ENCODE results near the gene TUG1. TPM values are rescaled to one million over a fixed set of nuclear protein-coding genes. Genes with fewer than 3 reads are reported as not detected.

Gene TUG1
- total RNA-seq, 2 donors from 2014 or later, result 78.9 to 82.9 TPM

- Mint-ChIP-seq H3K27me3 (no peaks in the 10 kb centered on the region), H3K27ac (no peak overlapping the region), H3K4me1 (peaks cover 17% of the 10 kb centered on the region), H3K36me3 (ENCODE audit: low read depth) (peaks cover 6% of the 10 kb centered on the region), H3K4me3 (no peak overlapping the region)
- no peak for ATAC-seq
- no peak for DNase-seq
- no peaks in the 10 kb centered on the region for H3K9me3 ChIP-seq (ENCODE audit: control insufficient read depth, low read length, poor library complexity, severe bottlenecking)
Observed at GRCh38 chr22:30955153-30955552, 13.9 kb upstream of the TUG1 start.

DNA sequence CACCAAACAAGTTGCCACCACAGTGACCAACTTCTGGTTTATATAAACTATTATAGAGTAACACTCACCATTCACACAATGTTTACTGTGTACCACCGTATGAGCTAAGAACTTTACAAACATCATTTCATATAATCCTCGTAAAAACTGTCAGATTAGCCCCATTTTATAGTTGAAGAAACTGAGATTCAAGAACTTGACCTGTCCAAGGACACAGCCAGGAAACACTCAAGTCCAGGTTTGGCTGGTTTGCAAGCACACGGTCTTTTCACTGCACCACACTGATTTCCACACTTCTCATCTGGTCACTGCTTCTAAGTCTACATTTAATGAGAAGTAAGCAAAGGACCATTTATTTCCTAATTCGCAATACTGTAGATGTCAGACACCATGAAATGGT lies 4.2 kb upstream of the TUG1 start:
- H3K9me3 ChIP-seq (ENCODE audit: control insufficient read depth, low read length, poor library complexity, severe bottlenecking), result no peaks in the 10 kb centered on the region
- H3K4me1 Mint-ChIP-seq, result peaks cover 15% of the 10 kb centered on the region
- no peak for DNase-seq
- ATAC-seq, result no peak
- no peaks in the 10 kb centered on the region for H3K27me3 Mint-ChIP-seq
- H3K4me3 Mint-ChIP-seq, result no peak overlapping the region
- H3K36me3 Mint-ChIP-seq (ENCODE audit: low read depth), result peaks cover 4% of the 10 kb centered on the region
- no peak overlapping the region for H3K27ac Mint-ChIP-seq

DNA sequence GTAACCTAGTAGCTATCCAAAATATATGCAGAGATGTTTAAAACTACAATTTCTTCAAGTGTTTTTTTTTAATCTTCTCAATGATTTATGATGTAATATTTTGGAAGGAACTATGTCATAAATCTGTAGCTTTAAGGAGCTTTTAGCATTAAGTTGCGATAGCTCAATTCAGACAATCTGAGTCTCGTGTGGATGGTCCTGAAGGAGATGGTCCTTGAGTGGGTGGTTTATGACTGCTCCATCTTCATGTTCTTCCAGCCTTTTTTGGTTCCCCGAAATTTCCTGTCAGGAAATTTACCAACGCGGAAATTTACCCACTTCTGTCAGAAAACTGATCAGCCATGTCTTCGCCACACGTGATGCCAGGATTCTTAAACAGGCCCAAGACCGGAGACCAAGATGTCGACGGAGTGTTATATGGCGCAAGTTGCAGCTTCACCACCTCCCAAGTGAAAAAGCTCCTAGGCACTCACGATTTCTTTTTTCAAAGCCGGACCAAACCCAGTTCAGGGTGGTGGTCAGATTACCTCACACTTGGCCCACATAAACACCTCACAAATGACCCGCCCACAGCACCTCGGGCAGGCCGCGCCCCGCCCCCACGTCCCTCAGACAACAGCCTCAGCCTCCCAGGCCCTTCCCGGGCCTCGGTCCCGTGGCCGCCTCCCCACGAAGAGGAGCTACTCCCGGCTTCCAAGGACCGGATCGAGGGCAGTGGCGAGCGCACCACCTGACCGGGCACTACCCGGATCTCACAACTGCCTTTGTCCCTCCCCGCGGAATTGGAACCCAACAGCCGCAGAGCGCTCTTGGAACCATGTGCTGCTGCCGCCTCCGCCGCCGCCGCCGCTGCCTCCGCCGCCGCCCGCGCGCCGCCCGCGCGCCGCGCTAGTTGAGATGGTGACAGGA lies 796 bp upstream of the TUG1 start, which contains the start of gene MORC2:
Gene MORC2, minus strand, starts transcription at position 760 of the 909 bp plus-strand sequence. CDS start 885 bp downstream, outside the sequence.
- H3K27me3 Mint-ChIP-seq, result no peaks in the 10 kb centered on the region
- DNase-seq, result no peak
- H3K4me3 Mint-ChIP-seq, result peak within 1 kb of the TSS; percentile 94
- peaks cover 22% of the 10 kb centered on the region for H3K9me3 ChIP-seq (ENCODE audit: control insufficient read depth, low read length, poor library complexity, severe bottlenecking)
- H3K36me3 Mint-ChIP-seq (ENCODE audit: low read depth), result peaks cover 8% of the 10 kb centered on the region
- peak; percentile 0 for ATAC-seq
- H3K4me1 Mint-ChIP-seq, result peaks cover 25% of the 10 kb centered on the region
- H3K27ac Mint-ChIP-seq, result peak within 1 kb of the TSS; percentile 85

GRCh38 chr22:30969532-30970355 lies 679 bp downstream of the TUG1 start:
- Mint-ChIP-seq H3K27ac (peak overlapping the region; percentile 85), H3K4me1 (peaks cover 20% of the 10 kb centered on the region), H3K36me3 (ENCODE audit: low read depth) (peaks cover 8% of the 10 kb centered on the region), H3K4me3 (peak overlapping the region; percentile 94), H3K27me3 (no peaks in the 10 kb centered on the region)
- ATAC-seq, result peak; percentile 3
- peak in 1 of 3 donors; percentile 16 for DNase-seq
- peaks cover 31% of the 10 kb centered on the region for H3K9me3 ChIP-seq (ENCODE audit: control insufficient read depth, low read length, poor library complexity, severe bottlenecking)

DNA sequence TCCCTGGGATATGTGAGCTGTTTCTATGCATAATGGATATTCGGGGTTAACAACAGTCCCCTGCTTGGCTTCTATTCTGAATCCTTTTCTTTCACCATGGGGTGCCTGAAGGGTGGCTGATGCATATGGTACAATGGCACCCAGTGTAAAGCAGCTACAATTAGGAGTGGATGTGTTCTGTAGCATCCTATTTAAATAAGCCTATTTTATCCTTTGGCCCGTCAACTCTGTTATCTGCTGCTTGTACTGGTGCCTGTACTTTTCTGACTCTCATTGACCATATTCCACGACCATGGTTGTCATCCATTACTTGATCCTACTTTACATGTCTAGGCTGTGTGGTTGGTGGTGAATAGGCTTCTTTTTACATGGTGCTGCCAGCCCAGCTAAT lies 1.3 kb downstream of the TUG1 start:
- Mint-ChIP-seq H3K27ac (peak overlapping the region; percentile 85), H3K36me3 (ENCODE audit: low read depth) (peaks cover 8% of the 10 kb centered on the region), H3K4me1 (peaks cover 17% of the 10 kb centered on the region), H3K27me3 (no peaks in the 10 kb centered on the region), H3K4me3 (peak overlapping the region; percentile 94)
- peaks cover 34% of the 10 kb centered on the region for H3K9me3 ChIP-seq (ENCODE audit: control insufficient read depth, low read length, poor library complexity, severe bottlenecking)
- no peak for DNase-seq
- no peak for ATAC-seq

DNA sequence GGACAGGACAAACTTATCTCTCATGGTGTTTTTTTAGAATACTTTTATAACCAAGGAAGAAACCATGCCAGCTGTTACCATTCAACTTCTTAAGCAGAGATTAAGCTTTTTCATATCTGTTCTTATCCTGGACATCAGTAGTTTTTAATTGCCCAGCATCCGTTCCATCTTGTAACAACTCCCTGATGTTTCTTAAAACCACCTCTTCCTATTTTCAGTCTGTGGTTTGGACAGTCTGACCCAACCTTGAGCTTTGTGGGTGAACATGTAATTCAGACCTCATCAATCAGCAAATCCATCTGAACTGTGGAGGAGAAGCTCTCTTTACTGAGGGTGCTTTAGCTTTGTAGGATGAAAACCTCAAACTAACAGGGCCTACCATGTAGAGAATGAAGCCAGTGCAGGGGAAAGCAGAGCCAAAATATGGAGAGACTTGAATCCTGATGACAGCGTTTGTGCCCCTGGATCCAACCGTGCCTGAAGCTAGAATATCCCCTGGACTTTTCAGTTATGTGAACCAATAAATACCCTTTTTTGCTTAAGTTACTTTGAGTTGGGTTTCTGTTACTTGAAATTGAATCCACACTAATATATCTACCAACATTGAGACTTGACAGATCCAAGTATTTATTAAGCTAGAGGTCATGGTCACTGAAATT lies 9.4 kb downstream of the TUG1 start:
- no peak overlapping the region for H3K27ac Mint-ChIP-seq
- H3K27me3 Mint-ChIP-seq, result no peaks in the 10 kb centered on the region
- H3K9me3 ChIP-seq (ENCODE audit: control insufficient read depth, low read length, poor library complexity, severe bottlenecking), result peaks cover 29% of the 10 kb centered on the region
- DNase-seq, result no peak
- no peaks in the 10 kb centered on the region for H3K4me1 Mint-ChIP-seq
- ATAC-seq, result no peak
- no peak overlapping the region for H3K4me3 Mint-ChIP-seq
- no peaks in the 10 kb centered on the region for H3K36me3 Mint-ChIP-seq (ENCODE audit: low read depth)

DNA sequence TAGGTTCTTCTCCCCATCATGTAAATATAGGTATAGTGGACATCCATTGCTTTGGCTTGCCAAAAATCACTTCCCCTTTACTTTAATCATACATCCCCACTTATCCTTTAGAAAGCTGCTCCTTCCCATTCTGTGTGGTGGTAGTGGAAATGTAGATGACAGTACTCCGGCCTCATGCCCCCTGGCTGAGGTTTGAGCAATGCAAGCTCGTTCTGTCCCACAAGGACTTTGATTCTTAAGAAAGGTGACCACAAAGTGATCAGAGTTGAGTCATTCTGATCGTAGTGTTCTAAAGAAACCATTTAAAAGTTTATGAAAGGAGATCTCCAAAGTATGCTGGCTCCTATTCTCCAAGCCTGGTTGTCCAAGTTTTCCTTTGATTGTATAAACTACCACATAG lies 10.9 kb downstream of the TUG1 start:
- Mint-ChIP-seq H3K4me3 (no peak overlapping the region), H3K4me1 (no peaks in the 10 kb centered on the region), H3K36me3 (ENCODE audit: low read depth) (no peaks in the 10 kb centered on the region), H3K27me3 (no peaks in the 10 kb centered on the region), H3K27ac (no peak overlapping the region)
- DNase-seq, result no peak
- H3K9me3 ChIP-seq (ENCODE audit: control insufficient read depth, low read length, poor library complexity, severe bottlenecking), result peaks cover 20% of the 10 kb centered on the region
- ATAC-seq, result no peak

GRCh38 chr22:30982512-30982911 lies 13.4 kb downstream of the TUG1 start:
- no peaks in the 10 kb centered on the region for H3K27me3 Mint-ChIP-seq
- no peak for DNase-seq
- H3K4me3 Mint-ChIP-seq, result no peak overlapping the region
- no peaks in the 10 kb centered on the region for H3K4me1 Mint-ChIP-seq
- H3K27ac Mint-ChIP-seq, result no peak overlapping the region
- no peaks in the 10 kb centered on the region for H3K36me3 Mint-ChIP-seq (ENCODE audit: low read depth)
- peaks cover 7% of the 10 kb centered on the region for H3K9me3 ChIP-seq (ENCODE audit: control insufficient read depth, low read length, poor library complexity, severe bottlenecking)
- no peak for ATAC-seq

- peaks cover 17% of the 10 kb centered on the region for H3K9me3 ChIP-seq (ENCODE audit: control insufficient read depth, low read length, poor library complexity, severe bottlenecking)
- ATAC-seq, result no peak
- no peak overlapping the region for H3K4me3 Mint-ChIP-seq
- H3K27ac Mint-ChIP-seq, result no peak overlapping the region
- no peaks in the 10 kb centered on the region for H3K27me3 Mint-ChIP-seq
- H3K4me1 Mint-ChIP-seq, result no peaks in the 10 kb centered on the region
- DNase-seq, result no peak
- no peaks in the 10 kb centered on the region for H3K36me3 Mint-ChIP-seq (ENCODE audit: low read depth)
Observed at GRCh38 chr22:30984317-30984716, 15.3 kb downstream of the TUG1 start.

GRCh38 chr22:30985561-30986208 lies 16.6 kb downstream of the TUG1 start:
- peaks cover 21% of the 10 kb centered on the region for H3K9me3 ChIP-seq (ENCODE audit: control insufficient read depth, low read length, poor library complexity, severe bottlenecking)
- DNase-seq (no peak), ATAC-seq (no peak)
- H3K27me3 Mint-ChIP-seq, result no peaks in the 10 kb centered on the region
- no peak overlapping the region for H3K27ac Mint-ChIP-seq
- H3K4me1 Mint-ChIP-seq, result no peaks in the 10 kb centered on the region
- no peaks in the 10 kb centered on the region for H3K36me3 Mint-ChIP-seq (ENCODE audit: low read depth)
- H3K4me3 Mint-ChIP-seq, result no peak overlapping the region

- ATAC-seq, result no peak
- DNase-seq, result no peak
- no peaks in the 10 kb centered on the region for H3K4me1 Mint-ChIP-seq
- no peak overlapping the region for H3K27ac Mint-ChIP-seq
- no peaks in the 10 kb centered on the region for H3K36me3 Mint-ChIP-seq (ENCODE audit: low read depth)
- no peak overlapping the region for H3K4me3 Mint-ChIP-seq
- H3K9me3 ChIP-seq (ENCODE audit: control insufficient read depth, low read length, poor library complexity, severe bottlenecking), result peaks cover 22% of the 10 kb centered on the region
- no peaks in the 10 kb centered on the region for H3K27me3 Mint-ChIP-seq
Observed at GRCh38 chr22:30989474-30989873, 20.4 kb downstream of the TUG1 start.

GRCh38 chr22:30990690-30991089 lies 21.6 kb downstream of the TUG1 start:
- H3K36me3 Mint-ChIP-seq (ENCODE audit: low read depth), result no peaks in the 10 kb centered on the region
- peaks cover 22% of the 10 kb centered on the region for H3K9me3 ChIP-seq (ENCODE audit: control insufficient read depth, low read length, poor library complexity, severe bottlenecking)
- H3K4me1 Mint-ChIP-seq, result no peaks in the 10 kb centered on the region
- DNase-seq (no peak), ATAC-seq (no peak)
- no peak overlapping the region for H3K4me3 Mint-ChIP-seq
- no peak overlapping the region for H3K27ac Mint-ChIP-seq
- no peaks in the 10 kb centered on the region for H3K27me3 Mint-ChIP-seq

Measured in T-helper 17 cell (primary cell).